ENCODE results near the gene SLX9.

Gene SLX9

GRCh38 chr21:44931137-44931500 is 8.7 kb upstream of the SLX9 start:
- no peak for DNase-seq

DNA sequence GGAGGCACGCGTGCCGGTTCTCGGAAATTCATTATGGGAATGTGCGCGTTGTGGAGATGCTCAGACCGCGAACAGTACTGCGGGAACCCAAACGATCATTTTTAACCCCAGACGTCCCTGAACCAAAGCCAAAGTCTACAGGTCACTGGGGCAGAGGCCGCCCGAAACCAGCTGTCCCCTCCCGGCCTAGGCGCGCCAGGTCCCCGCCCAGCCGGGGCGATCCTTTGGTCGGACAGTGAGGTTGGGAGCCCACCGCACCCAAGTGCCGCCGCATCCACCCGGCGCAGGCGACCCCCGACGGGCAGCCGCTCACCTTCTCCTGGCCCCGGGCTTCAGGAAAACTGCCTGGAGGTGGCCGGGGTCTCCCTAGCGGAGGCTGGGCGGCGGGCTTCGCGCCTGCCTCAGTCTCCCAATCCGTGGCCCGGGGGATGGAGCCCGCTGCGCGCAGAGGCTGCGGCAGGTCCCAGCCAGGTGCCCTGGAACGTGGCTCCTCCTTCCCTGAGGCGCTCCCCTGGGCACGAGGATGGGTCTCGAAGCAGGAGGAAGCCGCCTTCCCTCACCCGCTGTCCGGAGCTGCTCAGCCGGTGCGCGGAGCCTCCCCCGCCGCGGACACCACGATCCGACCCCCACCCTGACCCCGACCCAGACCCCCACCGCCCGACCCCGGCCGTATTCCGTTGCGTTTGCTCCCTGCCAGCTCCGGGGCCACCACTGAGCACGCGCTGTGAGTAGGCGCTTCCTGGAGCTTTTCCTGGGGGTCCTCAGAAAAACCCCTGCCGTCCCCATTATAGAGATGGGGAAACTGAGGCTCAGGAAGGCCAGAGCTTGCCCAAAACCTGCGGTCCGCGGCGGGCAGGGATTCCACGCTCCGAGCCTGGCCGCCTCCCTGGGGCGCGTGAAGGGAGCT is 8.1 kb upstream of the SLX9 start:
- DNase-seq: no peak

- DNase-seq: no peak
Measured at GRCh38 chr21:44932408-44933181, 7.2 kb upstream of the SLX9 start.

DNA sequence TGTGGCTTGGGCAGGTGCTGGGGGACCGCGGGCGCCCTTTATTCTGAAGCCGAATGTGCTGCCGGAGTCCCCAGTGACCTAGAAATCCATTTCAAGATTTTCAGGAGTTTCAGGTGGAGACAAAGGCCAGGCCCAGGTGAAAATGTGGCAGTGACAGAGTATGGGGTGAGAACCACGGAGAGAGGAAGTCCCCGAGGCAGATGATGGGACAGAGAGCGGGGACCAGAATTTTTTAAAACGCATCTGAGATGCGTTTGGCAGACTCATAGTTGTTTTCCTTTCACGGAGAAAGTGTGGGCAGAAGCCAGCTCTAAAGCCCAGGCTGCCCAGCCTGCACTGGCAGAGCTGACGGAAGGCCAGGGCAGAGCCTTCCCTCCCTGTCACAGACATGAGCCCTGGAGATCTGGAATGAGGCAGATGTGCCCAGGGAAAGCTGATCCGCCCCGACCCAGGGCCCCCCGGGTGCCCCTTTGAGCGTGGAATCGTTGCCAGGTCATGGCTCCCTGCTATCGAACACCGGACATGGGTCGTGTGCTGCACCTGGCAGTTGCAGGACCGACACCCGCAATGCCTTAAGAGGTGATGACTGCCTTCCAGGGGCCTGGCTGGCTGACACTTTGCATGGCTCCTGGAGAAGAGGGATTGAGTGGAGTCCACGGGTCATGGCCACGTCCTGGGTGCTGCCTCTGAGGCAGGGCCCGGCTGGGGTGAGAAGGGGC is 6.5 kb upstream of the SLX9 start:
- DNase-seq: no peak

DNA sequence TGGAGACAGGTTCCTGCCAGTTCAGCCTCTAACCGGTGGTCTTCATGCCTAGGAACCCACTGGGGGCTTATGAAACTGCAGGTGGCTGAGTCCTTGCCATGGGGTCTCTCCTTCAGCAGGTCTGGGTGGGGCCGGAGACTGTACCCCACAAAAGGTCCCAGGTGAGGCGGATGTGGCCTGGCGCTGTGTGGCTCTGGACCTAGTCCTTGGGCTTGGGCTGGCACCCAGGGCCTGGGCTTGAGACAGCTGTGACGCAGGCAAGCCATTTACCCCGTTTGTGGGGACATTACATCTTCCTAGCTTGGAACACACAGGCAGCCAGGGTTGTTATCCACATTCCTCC is 5.9 kb upstream of the SLX9 start:
- DNase-seq: no peak

GRCh38 chr21:44934276-44934675 is 5.6 kb upstream of the SLX9 start:
- no peak for DNase-seq

DNA sequence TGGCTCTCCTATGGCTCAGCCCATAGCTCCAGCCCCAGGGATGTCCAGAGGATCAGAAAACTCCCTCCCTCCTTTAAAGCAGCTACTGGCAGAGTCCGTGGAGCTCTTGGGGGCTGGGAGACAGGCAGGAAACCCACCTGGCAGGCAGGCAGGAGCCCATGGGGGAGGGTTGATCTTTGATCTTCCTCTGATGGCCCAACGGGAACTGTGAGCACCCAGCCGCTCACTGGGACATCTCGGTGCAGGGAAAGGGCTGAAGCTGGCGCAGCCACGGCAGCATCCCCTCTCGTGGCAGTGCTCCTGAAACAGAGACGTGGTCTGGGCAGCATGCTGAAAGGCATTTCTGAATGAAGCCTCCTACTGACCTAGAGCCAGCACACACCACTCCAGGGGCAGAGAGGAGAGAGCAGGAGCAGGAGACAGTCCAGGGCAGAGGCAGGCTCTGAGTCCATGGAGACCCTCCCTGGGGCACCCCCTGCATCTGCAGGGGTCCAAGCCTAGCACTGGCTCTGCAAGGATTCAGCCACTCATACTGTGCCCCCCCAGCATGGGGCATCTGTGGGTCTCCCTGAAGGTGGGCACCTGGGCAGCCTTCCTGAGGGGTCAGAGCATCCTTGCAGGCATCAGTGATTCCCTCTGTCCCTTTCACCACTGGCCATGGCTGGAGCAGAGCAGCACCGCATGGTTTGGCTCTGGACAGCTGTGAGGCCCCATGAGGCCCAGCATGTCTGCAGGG is 4.9 kb upstream of the SLX9 start:
- no peak for DNase-seq

GRCh38 chr21:44935533-44935927 is 4.3 kb upstream of the SLX9 start:
- DNase-seq: no peak

DNA sequence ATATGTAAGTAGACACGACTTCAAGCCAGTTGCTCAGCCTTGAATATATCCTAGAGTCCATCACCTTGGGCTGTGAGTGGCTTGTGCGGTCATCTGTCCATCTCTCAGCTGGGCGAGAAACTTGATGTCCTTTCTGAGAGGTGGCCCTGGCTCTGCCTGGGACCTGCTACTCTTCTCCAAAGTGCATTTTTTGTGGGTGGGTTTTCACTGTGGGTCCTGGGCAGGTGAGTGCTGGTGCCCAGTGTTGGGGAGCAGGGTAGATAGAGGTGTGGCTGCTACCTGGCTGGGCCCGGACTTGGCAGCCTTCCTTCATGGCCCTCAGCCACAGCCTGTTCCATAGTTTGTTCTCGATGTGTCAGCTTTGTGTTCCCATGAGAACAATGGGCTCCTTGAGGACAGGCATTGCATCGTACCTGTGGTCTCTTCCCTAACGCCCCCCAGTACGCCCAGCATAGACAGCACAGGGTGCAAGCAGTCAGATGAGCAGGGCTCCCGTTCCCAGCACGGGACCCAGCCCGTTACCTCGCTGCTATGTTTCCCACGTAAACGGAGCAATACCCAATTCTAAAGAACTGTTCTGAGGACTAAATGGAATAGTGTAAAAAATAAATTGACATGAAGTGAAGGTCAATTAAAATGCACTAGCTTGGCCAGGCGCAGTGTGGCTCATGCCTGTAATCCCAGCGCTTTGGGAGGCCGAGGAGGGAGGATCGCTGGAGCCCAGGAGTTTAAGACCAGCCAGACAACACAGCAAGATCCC is 877 bp upstream of the SLX9 start:
- no peak for DNase-seq

GRCh38 chr21:44940116-44940631 is 345 bp downstream of the SLX9 start:
- DNase-seq: no peak

- no peak for DNase-seq
Measured at GRCh38 chr21:44941567-44941966, 1.7 kb downstream of the SLX9 start.

- no peak for DNase-seq
Measured at GRCh38 chr21:44942566-44942965, 2.7 kb downstream of the SLX9 start.

DNA sequence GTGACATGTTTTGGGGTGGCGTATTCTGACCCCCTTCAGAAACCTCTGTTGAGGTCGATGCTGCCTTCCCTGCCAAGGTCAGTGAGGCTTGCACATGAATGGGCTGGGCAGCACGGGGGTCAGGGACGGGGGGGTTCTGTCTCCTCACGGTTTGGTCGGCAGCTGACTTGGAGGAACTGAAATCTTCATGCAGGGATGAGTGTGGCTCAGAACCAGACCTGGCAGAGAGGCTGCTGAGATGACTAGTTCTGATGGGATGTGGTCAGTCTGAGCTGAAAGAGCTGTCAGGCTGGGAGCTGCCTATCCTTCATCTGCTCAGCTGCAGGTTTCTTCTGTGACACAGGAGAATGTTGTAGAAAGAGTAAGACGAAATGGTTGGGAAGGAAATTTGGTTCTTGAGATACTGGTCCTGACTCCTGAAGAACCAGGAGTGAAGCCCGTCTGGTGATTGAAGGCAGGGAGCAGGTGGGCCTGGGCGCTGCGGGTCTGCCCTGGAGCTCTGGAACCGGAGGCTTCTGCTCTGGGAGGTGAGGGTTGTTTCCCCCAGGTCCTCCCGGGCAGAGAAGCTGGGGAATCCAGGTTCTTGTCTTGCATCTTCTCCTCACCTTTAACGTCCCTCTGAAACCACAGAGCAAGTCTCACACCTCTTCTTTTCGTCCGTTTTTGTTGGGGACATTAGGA is 3.3 kb downstream of the SLX9 start:
- DNase-seq: no peak

GRCh38 chr21:44943686-44944550 is 4.1 kb downstream of the SLX9 start:
- DNase-seq: no peak

- no peak for DNase-seq
Measured at GRCh38 chr21:44944596-44944995, 4.8 kb downstream of the SLX9 start.

- no peak for DNase-seq
Measured at GRCh38 chr21:44946254-44947041, 6.6 kb downstream of the SLX9 start.

DNA sequence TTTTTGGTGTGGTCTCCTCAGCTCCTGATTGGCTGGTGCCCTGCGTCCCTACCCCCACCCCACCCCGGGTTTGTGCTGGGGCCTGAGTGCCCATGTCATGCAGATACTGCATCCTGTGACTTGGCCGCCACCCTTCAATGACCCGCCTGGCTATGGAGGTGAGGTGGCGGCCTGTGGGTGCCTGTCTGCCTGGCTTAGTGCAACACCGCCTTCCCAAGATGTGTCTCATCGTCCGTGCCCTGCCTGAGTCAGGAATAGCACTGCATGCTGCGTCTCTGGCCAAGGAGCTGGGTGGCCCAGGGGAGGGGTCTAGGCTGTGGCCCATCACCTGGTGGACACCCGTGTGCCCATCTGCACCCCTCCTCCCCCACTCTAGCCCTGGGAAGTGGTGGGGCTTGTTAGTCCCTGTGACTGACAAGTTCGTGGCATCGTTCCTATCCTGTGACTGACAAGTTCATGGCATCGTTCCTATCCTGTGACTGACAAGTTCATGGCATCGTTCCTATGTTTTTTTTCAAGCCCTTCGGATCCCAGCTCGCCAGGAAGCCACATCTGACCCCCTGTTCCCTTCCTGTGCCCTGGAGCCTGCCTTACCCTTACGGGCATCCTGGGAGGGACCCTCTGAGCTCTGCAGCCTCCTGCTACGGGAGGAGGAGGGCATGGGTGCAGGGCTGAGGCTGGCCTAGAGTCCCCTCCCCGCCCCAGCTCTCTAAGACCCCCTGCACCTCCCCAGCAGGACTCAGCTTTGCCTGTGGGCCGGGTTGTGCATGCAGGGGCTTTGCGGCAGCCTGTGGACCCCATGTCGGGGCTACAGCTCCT is 7.5 kb downstream of the SLX9 start:
- DNase-seq: no peak

- DNase-seq: no peak
Measured at GRCh38 chr21:44947930-44948331, 8.1 kb downstream of the SLX9 start.

Measured in NCI-H446 (cell line).